ENCODE data around the gene AHDC1. TPM values are rescaled to one million over a fixed set of nuclear protein-coding genes. Genes with fewer than 3 reads are reported as not detected.

Gene AHDC1
- total RNA-seq, 2 experiments from 2014 or later, result 6.5 to 13.8 TPM

DNA sequence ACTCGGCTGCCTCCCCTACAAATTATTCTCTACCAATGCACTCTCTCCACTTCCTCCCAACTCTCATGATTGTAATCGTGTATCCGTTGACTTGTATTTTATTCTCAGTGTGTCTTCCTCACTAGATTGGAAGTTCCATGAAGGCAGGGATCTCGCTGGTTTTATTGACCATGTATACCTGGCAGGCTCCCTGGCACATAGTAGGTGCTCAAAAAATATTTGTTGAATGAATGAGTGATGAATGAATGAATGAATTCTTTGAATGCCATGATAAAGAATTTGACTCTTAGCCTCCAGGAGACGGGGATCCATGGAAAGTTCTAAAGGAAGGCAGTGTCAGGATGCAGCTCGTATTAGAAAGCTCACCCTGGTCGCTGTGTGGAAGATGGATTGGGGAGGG is 85.1 kb downstream of the AHDC1 start:
- intact Hi-C loops (cut with micrococcal nuclease; ENCODE audit: unreplicated experiment), result no loop called here
- CTCF ChIA-PET (ENCODE audit: unreplicated experiment), result no interaction called here
- H3K4me2 ChIP-seq (ENCODE audit: low read length), result no peak overlapping the region

DNA sequence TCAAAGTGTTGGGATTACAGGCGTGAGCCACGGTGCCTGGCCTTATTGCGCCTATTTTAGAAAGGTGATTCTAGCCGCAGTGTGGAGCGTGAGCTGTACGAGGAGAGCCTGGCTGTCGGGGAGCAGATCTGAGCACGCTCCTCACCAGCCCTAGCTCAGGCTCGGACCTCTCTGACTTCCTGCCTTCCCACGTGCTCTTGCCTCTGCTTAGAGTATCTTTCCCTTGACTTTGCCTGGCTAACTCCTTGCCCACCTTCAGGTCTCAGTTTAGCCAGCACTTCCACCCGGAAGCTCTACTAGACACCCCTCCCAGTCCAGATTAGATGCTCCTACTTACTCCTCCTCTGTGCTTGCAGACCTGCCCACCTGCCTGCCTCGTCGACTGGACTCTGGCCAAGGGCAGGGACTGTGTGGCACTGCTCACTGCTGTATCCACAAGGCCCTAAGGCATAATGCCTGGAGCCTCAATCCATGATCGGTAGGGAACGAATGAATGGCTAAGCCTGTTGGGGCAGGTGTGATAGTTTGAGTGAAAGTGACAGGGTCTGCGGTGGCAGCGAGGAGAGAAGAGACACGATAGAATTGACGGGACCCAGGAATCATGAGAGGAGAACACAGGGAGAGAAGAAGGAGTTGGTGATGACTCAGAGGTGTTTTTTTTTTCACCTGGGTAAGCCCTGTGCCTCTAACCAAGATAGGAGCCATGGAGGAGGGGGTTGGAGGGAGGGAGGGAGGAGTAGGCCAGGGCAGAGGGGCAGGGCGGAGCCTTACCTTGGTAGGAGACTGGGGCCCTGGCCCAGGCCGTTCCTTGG is 85.8 kb downstream of the AHDC1 start:
- no peaks in the 10 kb centered on the region for H3K9me3 ChIP-seq (ENCODE audit: low read length)
- no peak overlapping the region for H2AFZ ChIP-seq (ENCODE audit: low read length)
- POLR2A ChIA-PET, result no interaction called here
- no peaks in the 10 kb centered on the region for H4K20me1 ChIP-seq (ENCODE audit: insufficient read depth, low read length)
- H3K4me1 ChIP-seq (ENCODE audit: insufficient read depth, low read length, poor library complexity, severe bottlenecking), result peaks cover 6% of the 10 kb centered on the region
- H3K79me2 ChIP-seq (ENCODE audit: insufficient read depth, low read depth, low read length), result no peaks in the 10 kb centered on the region
- TF ChIP-seq, protein P1, sequence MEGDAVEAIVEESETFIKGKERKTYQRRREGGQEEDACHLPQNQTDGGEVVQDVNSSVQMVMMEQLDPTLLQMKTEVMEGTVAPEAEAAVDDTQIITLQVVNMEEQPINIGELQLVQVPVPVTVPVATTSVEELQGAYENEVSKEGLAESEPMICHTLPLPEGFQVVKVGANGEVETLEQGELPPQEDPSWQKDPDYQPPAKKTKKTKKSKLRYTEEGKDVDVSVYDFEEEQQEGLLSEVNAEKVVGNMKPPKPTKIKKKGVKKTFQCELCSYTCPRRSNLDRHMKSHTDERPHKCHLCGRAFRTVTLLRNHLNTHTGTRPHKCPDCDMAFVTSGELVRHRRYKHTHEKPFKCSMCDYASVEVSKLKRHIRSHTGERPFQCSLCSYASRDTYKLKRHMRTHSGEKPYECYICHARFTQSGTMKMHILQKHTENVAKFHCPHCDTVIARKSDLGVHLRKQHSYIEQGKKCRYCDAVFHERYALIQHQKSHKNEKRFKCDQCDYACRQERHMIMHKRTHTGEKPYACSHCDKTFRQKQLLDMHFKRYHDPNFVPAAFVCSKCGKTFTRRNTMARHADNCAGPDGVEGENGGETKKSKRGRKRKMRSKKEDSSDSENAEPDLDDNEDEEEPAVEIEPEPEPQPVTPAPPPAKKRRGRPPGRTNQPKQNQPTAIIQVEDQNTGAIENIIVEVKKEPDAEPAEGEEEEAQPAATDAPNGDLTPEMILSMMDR (conservative IDR thresholded peaks at IDR 0.05; ENCODE audit: low read length), result no peak
- no peak for TF ChIP-seq EZH2phosphoT487 (IDR thresholded peaks at IDR 0.05; ENCODE audit: borderline replicate concordance, low read depth, low read length)
- H3K4me2 ChIP-seq (ENCODE audit: low read length), result no peak overlapping the region
- CTCF ChIA-PET (ENCODE audit: unreplicated experiment), result no interaction called here
- H3K9me2 ChIP-seq (ENCODE audit: insufficient read depth, low read length), result no peaks in the 10 kb centered on the region
- H3K36me3 ChIP-seq (ENCODE audit: insufficient read depth, low read length), result no peaks in the 10 kb centered on the region
- BruUV-seq (replicated peaks), result no TSS peak
- intact Hi-C loops (cut with micrococcal nuclease; ENCODE audit: unreplicated experiment), result no loop called here
- H3K27ac ChIP-seq (ENCODE audit: low read depth, low read length, poor library complexity, severe bottlenecking), result no peak overlapping the region
- no peak overlapping the region for H3K4me3 ChIP-seq (ENCODE audit: low read depth, low read length, poor library complexity, severe bottlenecking)
- DNase-seq (ENCODE audit: low spot score), result no peak

More for the DNA sequence above, 85.1 kb downstream of the AHDC1 start:
- no peaks in the 10 kb centered on the region for H3K9me2 ChIP-seq (ENCODE audit: insufficient read depth, low read length)
- no peaks in the 10 kb centered on the region for H4K20me1 ChIP-seq (ENCODE audit: insufficient read depth, low read length)
- POLR2A ChIA-PET, result no interaction called here
- H3K4me1 ChIP-seq (ENCODE audit: insufficient read depth, low read length, poor library complexity, severe bottlenecking), result peaks cover 13% of the 10 kb centered on the region
- no peak overlapping the region for H3K27ac ChIP-seq (ENCODE audit: low read depth, low read length, poor library complexity, severe bottlenecking)
- BruUV-seq (replicated peaks), result no TSS peak
- H3K79me2 ChIP-seq (ENCODE audit: insufficient read depth, low read depth, low read length), result no peaks in the 10 kb centered on the region
- no peak for DNase-seq (ENCODE audit: low spot score)
- no peaks in the 10 kb centered on the region for H3K9me3 ChIP-seq (ENCODE audit: low read length)
- no peak overlapping the region for H2AFZ ChIP-seq (ENCODE audit: low read length)
- TF ChIP-seq EZH2phosphoT487 (IDR thresholded peaks at IDR 0.05; ENCODE audit: borderline replicate concordance, low read depth, low read length), result no peak
- TF ChIP-seq, protein P1 (conservative IDR thresholded peaks at IDR 0.05; ENCODE audit: low read length), result no peak
- no peaks in the 10 kb centered on the region for H3K36me3 ChIP-seq (ENCODE audit: insufficient read depth, low read length)
- H3K4me3 ChIP-seq (ENCODE audit: low read depth, low read length, poor library complexity, severe bottlenecking), result no peak overlapping the region

DNA sequence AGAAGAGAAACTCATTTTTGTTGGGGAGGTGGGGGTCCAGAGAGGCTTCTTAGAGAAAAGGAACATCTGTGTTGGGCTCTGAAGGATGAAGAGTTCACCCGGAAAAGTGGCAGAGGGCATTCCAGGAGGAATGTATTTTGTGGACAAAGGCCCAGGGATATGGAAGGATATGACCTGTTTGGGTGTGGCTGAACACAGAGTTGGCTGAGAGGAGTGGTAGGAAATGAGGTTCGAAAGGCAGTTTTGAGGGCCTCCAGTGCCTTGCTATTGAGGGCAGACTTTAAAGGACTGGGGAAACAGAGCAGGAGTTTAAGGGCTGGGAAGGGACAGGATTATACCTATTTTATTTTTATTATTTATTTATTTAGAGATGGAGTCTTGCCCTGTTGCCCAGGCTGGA is 86.6 kb downstream of the AHDC1 start:
- Histone ChIP-seq H4K20me1 (ENCODE audit: insufficient read depth, low read length) (no peaks in the 10 kb centered on the region), H3K4me2 (ENCODE audit: low read length) (no peak overlapping the region), H2AFZ (ENCODE audit: low read length) (no peak overlapping the region), H3K79me2 (ENCODE audit: insufficient read depth, low read depth, low read length) (no peaks in the 10 kb centered on the region), H3K9me2 (ENCODE audit: insufficient read depth, low read length) (no peaks in the 10 kb centered on the region), H3K4me1 (ENCODE audit: insufficient read depth, low read length, poor library complexity, severe bottlenecking) (no peaks in the 10 kb centered on the region), H3K4me3 (ENCODE audit: low read depth, low read length, poor library complexity, severe bottlenecking) (no peak overlapping the region), H3K36me3 (ENCODE audit: insufficient read depth, low read length) (no peaks in the 10 kb centered on the region), H3K27ac (ENCODE audit: low read depth, low read length, poor library complexity, severe bottlenecking) (no peak overlapping the region), H3K9me3 (ENCODE audit: low read length) (no peaks in the 10 kb centered on the region)
- POLR2A ChIA-PET, result interaction anchor here (1.1 kb wide), 1 partner anchor 8 kb away, joined by 5 read pairs; no protein-coding TSS in a partner anchor
- TF ChIP-seq, protein P1 (conservative IDR thresholded peaks at IDR 0.05; ENCODE audit: low read length), result no peak
- no peak for TF ChIP-seq EZH2phosphoT487 (IDR thresholded peaks at IDR 0.05; ENCODE audit: borderline replicate concordance, low read depth, low read length)
- BruUV-seq (replicated peaks), result no TSS peak
- CTCF ChIA-PET (ENCODE audit: unreplicated experiment), result no interaction called here
- DNase-seq (ENCODE audit: low spot score), result no peak
- intact Hi-C loops (cut with micrococcal nuclease; ENCODE audit: unreplicated experiment), result no loop called here
